Caki2 (cell line): ENCODE results near the gene ZNF513. TPM values are rescaled to one million over a fixed set of nuclear protein-coding genes. Genes with fewer than 3 reads are reported as not detected.
A peak's percentile ranks its signal among the peaks of the same experiment; 100 is the strongest.
"Not testable (repeated sequence)": the region's sequence is repeated elsewhere in the genome, so short reads cannot be mapped to it uniquely, and the experiment has no call there.

Source experiments
- DNase-seq: peaks from one replicate; pipeline ENCODE4 v3.0.0-alpha.2; 2015; ENCODE audit warnings: low read depth
- in situ Hi-C: cut with HindIII; loops from 2 replicates; pipeline ENCODE4 v1.10.0; 2016; ENCODE audit warnings: low sequenced_read_pairs, low pct_unique_long_range_greater_than_20kb, mixed read lengths
- total RNA-seq: library from RNA; depleted of rRNA; stranded (reverse); fragments of >200 nt; shearing (Covaris generic); gene quantifications from 2 replicates; pipeline ENCODE4 v1.2.3, GENCODE V29; 2014; ENCODE audit warnings: low replicate concordance

Gene ZNF513
- total RNA-seq, 1 experiment from 2014 or later: 12.3 TPM

GRCh38 chr2:27370026-27370815, 10.3 kb downstream of the ZNF513 start, which contains the start of the genes EIF2B4 and SNX17:
TSS of gene EIF2B4 (minus strand) at chr2:27370338. CDS start at chr2:27370314, 24 bp downstream.
TSS of gene SNX17 (plus strand) at chr2:27370616. CDS start at chr2:27370744, 128 bp downstream.
- in situ Hi-C loops: no loop called here

GRCh38 chr2:27369471-27370025, 11.0 kb downstream of the ZNF513 start:
- DNase-seq: no peak
- in situ Hi-C loops: no loop called here

More at GRCh38 chr2:27370026-27370815, 10.3 kb downstream of the ZNF513 start, which contains the start of the genes EIF2B4 and SNX17:
- DNase-seq: peak; percentile 98

GRCh38 chr2:27363933-27364332, 16.6 kb downstream of the ZNF513 start:
- in situ Hi-C loops: no loop called here
- no peak for DNase-seq

- DNase-seq: no peak
- in situ Hi-C loops: no loop called here
Observed at GRCh38 chr2:27362678-27363420, 17.7 kb downstream of the ZNF513 start.

- in situ Hi-C loops: no loop called here
- DNase-seq: peak; percentile 99
Observed at GRCh38 chr2:27356382-27357181, 24.0 kb downstream of the ZNF513 start, which contains the start of gene GTF3C2. TSS of gene GTF3C2 (minus strand) at chr2:27356764. CDS start at chr2:27343554, 13,210 bp downstream.

GRCh38 chr2:27356056-27356381, 24.5 kb downstream of the ZNF513 start:
- in situ Hi-C loops: no loop called here
- DNase-seq: no peak

- in situ Hi-C loops: no loop called here
- no peak for DNase-seq
Observed at GRCh38 chr2:27354597-27354927, 26.0 kb downstream of the ZNF513 start.

- in situ Hi-C loops: no loop called here
- peak; percentile 91 for DNase-seq
Observed at GRCh38 chr2:27353762-27354596, 26.6 kb downstream of the ZNF513 start.

GRCh38 chr2:27353386-27353761, 27.2 kb downstream of the ZNF513 start:
- DNase-seq, in situ Hi-C loops: not testable (repeated sequence)

GRCh38 chr2:27351802-27352598, 28.5 kb downstream of the ZNF513 start:
- in situ Hi-C loops: no loop called here

GRCh38 chr2:27350106-27350693, 30.3 kb downstream of the ZNF513 start:
- in situ Hi-C loops: no loop called here
- no peak for DNase-seq

More at GRCh38 chr2:27351802-27352598, 28.5 kb downstream of the ZNF513 start:
- DNase-seq: no peak

GRCh38 chr2:27347641-27348040, 32.9 kb downstream of the ZNF513 start:
- no peak for DNase-seq
- in situ Hi-C loops: no loop called here

GRCh38 chr2:27336173-27336572, 44.4 kb downstream of the ZNF513 start:
- in situ Hi-C loops: no loop called here
- DNase-seq: no peak

- in situ Hi-C loops: no loop called here
Observed at GRCh38 chr2:27335311-27335710, 45.2 kb downstream of the ZNF513 start.

More at GRCh38 chr2:27335311-27335710, 45.2 kb downstream of the ZNF513 start:
- DNase-seq: no peak
